HFF-Myc (cell line): ENCODE results near the gene UBE3A.
"Not testable (repeated sequence)": the region's sequence is repeated elsewhere in the genome, so short reads cannot be mapped to it uniquely, and the experiment has no call there.

Experiments used
- DNase-seq: peaks from one replicate; pipeline ENCODE4 v3.0.0-alpha.2; 2011; ENCODE audit warnings: low read depth; ENCODE audit errors: extremely low read depth
- H3K4me3 ChIP-seq: replicated peaks from 2 replicates; pipeline ENCODE4 v1.5.1; 2011; ENCODE audit warnings: low read depth, mild to moderate bottlenecking, control low read depth, low read length
- CTCF ChIP-seq: IDR thresholded peaks from 2 replicates; pipeline ENCODE4 v1.5.1; 2012; ENCODE audit warnings: mild to moderate bottlenecking, low read depth, low read length, control low read depth; ENCODE audit errors: missing control alignments

UBE3A gene

DNA sequence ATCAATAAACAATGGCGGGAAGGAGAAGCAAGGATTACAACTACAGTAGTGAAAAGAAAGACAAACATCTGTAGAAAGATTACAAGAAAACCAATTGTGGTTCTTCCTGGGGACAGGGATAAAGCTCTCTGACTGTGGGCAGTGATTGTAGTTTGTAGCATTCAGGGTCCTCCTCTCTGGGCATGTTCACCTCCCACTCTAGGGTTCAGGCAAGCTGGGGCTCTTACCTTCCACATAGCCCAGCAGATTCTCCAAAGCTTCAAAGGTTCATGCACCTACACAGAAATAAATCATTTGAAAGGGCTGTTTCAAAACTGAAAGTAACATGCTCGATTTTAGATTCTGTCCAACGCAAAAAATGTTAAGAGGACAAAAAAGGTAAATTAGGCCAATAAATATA is 17.4 kb upstream of the UBE3A start:
- TF ChIP-seq CTCF: no peak
- no peak for DNase-seq
- no peak overlapping the region for H3K4me3 ChIP-seq

- TF ChIP-seq CTCF: no peak
- no peak overlapping the region for H3K4me3 ChIP-seq
- DNase-seq: no peak
Observed at GRCh38 chr15:25455226-25455625, 16.4 kb upstream of the UBE3A start.

- DNase-seq: no peak
- no peak overlapping the region for H3K4me3 ChIP-seq
- no peak for TF ChIP-seq CTCF
Observed at GRCh38 chr15:25454771-25455170, 15.9 kb upstream of the UBE3A start.

- not testable (repeated sequence) for H3K4me3 ChIP-seq, DNase-seq
Observed at GRCh38 chr15:25453246-25453645, 14.4 kb upstream of the UBE3A start.

- H3K4me3 ChIP-seq: no peak overlapping the region
- TF ChIP-seq CTCF: no peak
- no peak for DNase-seq
Observed at GRCh38 chr15:25451501-25451900, 12.7 kb upstream of the UBE3A start.

GRCh38 chr15:25450163-25450562 is 11.3 kb upstream of the UBE3A start:
- TF ChIP-seq CTCF: no peak
- H3K4me3 ChIP-seq: no peak overlapping the region
- no peak for DNase-seq

- H3K4me3 ChIP-seq: no peak overlapping the region
Observed at GRCh38 chr15:25446076-25446475, 7.3 kb upstream of the UBE3A start.

More at GRCh38 chr15:25446076-25446475, 7.3 kb upstream of the UBE3A start:
- no peak for DNase-seq
- no peak for TF ChIP-seq CTCF
